Thyroid gland (tissue), 4 donors: ENCODE measurements around the gene CCND2.

Source experiments
- POLR2A ChIP-seq, 2 donors: fragments of 450-650 bp; IDR thresholded peaks; one replicate each; pipeline ENCODE4 v1.6.1; 2017; ENCODE audit warnings: antibody characterized with exemption in 2 of 2, mild to moderate bottlenecking in 2 of 2, moderate library complexity in 1 of 2
- TF ChIP-seq, protein P1 (sequence below), 6 experiments: fragments of 200-600 bp in 3 of 6; fragments of 450-650 bp in 3 of 6; sonication (generic) in 3 of 6; IDR thresholded peaks; one replicate each; pipeline ENCODE4 v1.5.1; 2016 to 2019; ENCODE audit warnings: antibody characterized with exemption in 6 of 6, mild to moderate bottlenecking in 2 of 6, inconsistent platforms in 1 of 6, moderate library complexity in 1 of 6

DNA sequence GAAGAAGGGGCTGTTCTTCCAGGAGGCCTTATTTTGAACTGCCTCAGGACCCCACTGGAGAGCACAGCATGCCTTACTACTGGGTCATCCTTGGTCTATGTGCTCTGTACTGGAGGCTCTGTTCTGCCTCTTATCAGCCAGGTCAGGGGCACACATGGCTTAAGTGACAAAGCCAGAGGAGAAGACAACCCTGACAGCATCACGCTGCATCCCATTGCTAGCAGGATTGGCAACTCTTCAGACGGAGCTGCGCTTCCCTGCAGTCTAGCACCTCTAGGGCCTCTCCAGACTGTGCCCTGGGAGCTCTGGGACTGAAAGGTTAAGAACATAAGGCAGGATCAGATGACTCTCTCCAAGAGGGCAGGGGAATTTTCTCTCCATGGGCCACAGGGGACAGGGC is 30.2 kb downstream of the CCND2 start:
- no peak for TF ChIP-seq POLR2A (IDR thresholded peaks at IDR 0.05)
- TF ChIP-seq, protein P1, sequence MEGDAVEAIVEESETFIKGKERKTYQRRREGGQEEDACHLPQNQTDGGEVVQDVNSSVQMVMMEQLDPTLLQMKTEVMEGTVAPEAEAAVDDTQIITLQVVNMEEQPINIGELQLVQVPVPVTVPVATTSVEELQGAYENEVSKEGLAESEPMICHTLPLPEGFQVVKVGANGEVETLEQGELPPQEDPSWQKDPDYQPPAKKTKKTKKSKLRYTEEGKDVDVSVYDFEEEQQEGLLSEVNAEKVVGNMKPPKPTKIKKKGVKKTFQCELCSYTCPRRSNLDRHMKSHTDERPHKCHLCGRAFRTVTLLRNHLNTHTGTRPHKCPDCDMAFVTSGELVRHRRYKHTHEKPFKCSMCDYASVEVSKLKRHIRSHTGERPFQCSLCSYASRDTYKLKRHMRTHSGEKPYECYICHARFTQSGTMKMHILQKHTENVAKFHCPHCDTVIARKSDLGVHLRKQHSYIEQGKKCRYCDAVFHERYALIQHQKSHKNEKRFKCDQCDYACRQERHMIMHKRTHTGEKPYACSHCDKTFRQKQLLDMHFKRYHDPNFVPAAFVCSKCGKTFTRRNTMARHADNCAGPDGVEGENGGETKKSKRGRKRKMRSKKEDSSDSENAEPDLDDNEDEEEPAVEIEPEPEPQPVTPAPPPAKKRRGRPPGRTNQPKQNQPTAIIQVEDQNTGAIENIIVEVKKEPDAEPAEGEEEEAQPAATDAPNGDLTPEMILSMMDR (IDR thresholded peaks at IDR 0.05), result no peak
